Prostate gland (tissue), 2 donors: ENCODE results near the gene NSD2. TPM values are rescaled to one million over a fixed set of nuclear protein-coding genes. Genes with fewer than 3 reads are reported as not detected.

ENCODE experiments used
- DNase-seq: peaks from one replicate; pipeline ENCODE4 v3.0.0-alpha.2; 2019; ENCODE audit warnings: low spot score
- H3K27ac ChIP-seq, 2 donors: fragments of 200-600 bp; sonication (generic); 2 replicates each; pipeline ENCODE4 v1.5.1; 2017 to 2019
- H3K27me3 ChIP-seq: fragments of 200-600 bp; sonication (generic); replicated peaks from 2 replicates; pipeline ENCODE4 v1.5.1; 2019; ENCODE audit not compliant: insufficient read depth
- H3K36me3 ChIP-seq, 2 donors: fragments of 200-600 bp; sonication (generic); 1 replicate in 1 of 2; 2 replicates in 1 of 2; pipeline versions ENCODE4 v1.5.1 to v1.8.1; 2017 to 2019
- H3K4me1 ChIP-seq: fragments of 200-600 bp; sonication (generic); replicated peaks from 2 replicates; pipeline ENCODE4 v1.5.1; 2019
- H3K4me3 ChIP-seq, 2 donors: fragments of 200-600 bp; sonication (generic); 2 replicates each; pipeline ENCODE4 v1.5.1; 2017 to 2019
- H3K9me3 ChIP-seq: fragments of 200-600 bp; sonication (generic); 2 replicates; pipeline ENCODE4 v1.5.1; 2017
- CTCF ChIP-seq, 4 experiments: fragments of 200-600 bp in 2 of 4; fragments of 450-650 bp in 2 of 4; sonication (generic) in 2 of 4; IDR thresholded peaks; 1 replicate in 3 of 4; 2 replicates in 1 of 4; pipeline ENCODE4 v1.5.1; 2016 to 2019; ENCODE audit warnings: antibody characterized with exemption in 4 of 4, mild to moderate bottlenecking in 2 of 4, moderate library complexity in 2 of 4
- POLR2A ChIP-seq: fragments of 450-650 bp; IDR thresholded peaks from one replicate; pipeline ENCODE4 v1.6.1; 2016; ENCODE audit warnings: antibody characterized with exemption, mild to moderate bottlenecking
- POLR2AphosphoS5 ChIP-seq: sonication (generic); formaldehyde crosslinking; IDR thresholded peaks from one replicate; pipeline ENCODE4 v1.6.1; 2017; ENCODE audit warnings: antibody characterized with exemption
- WGBS: methylation state at CpG from one replicate; pipeline ENCODE4 v1.1.5; 2018; 5-methylcytosine and 5-hydroxymethylcytosine counted together
- intact Hi-C: fragments of 100-400 bp; cut with DNase I; formaldehyde crosslinking; loops from one replicate; pipeline ENCODE4 v1.14.2; 2022
- total RNA-seq, 2 donors: library from RNA; depleted of rRNA; stranded (reverse); fragments of >200 nt; gene quantifications; one replicate each; pipeline ENCODE4 v1.1.0, GENCODE V29; 2016

Gene NSD2
- total RNA-seq, 2 donors from 2014 or later = 18.0 to 75.0 TPM

GRCh38 chr4:1836650-1837049, 34.5 kb upstream of the NSD2 start:
- Histone ChIP-seq H3K4me1 (no peaks in the 10 kb centered on the region), H3K36me3 (peaks cover 10 to 13% of the 10 kb centered on the region in 2 donors), H3K27ac (no peak overlapping the region), H3K4me3 (no peak overlapping the region), H3K27me3 (no peaks in the 10 kb centered on the region), H3K9me3 (no peaks in the 10 kb centered on the region)
- DNase-seq = no peak
- 96% methylated on average over 7 of the region's 7 CpGs for WGBS
- intact Hi-C loops = no loop called here
- no peak for TF ChIP-seq CTCF (IDR thresholded peaks at IDR 0.05)
- TF ChIP-seq POLR2AphosphoS5 = no peak

- Histone ChIP-seq H3K9me3 (no peaks in the 10 kb centered on the region), H3K27me3 (no peaks in the 10 kb centered on the region), H3K4me3 (no peak overlapping the region), H3K36me3 (peaks cover 9 to 13% of the 10 kb centered on the region in 2 donors), H3K27ac (no peak overlapping the region), H3K4me1 (no peaks in the 10 kb centered on the region)
- 92% methylated on average over 10 of the region's 10 CpGs for WGBS
- intact Hi-C loops = no loop called here
- TF ChIP-seq POLR2A (no peak), POLR2AphosphoS5 (no peak), CTCF (IDR thresholded peaks at IDR 0.05) (no peak)
- no peak for DNase-seq
These were observed 34.1 kb upstream of the NSD2 start for GRCh38 chr4:1837069-1837468.

GRCh38 chr4:1839282-1839681, 31.9 kb upstream of the NSD2 start:
- TF ChIP-seq POLR2AphosphoS5 (no peak), POLR2A (no peak), CTCF (IDR thresholded peaks at IDR 0.05) (no peak)
- H3K36me3 ChIP-seq = peaks cover 0 to 9% of the 10 kb centered on the region in 2 donors
- intact Hi-C loops = no loop called here
- H3K4me3 ChIP-seq = no peak overlapping the region
- no peak overlapping the region for H3K27ac ChIP-seq
- no peaks in the 10 kb centered on the region for H3K27me3 ChIP-seq
- H3K9me3 ChIP-seq = no peaks in the 10 kb centered on the region
- no peaks in the 10 kb centered on the region for H3K4me1 ChIP-seq
- WGBS = 89% methylated on average over 7 of the region's 7 CpGs
- no peak for DNase-seq

- H3K9me3 ChIP-seq = no peaks in the 10 kb centered on the region
- intact Hi-C loops = no loop called here
- TF ChIP-seq POLR2A = no peak
- no peak for TF ChIP-seq POLR2AphosphoS5
- TF ChIP-seq CTCF (IDR thresholded peaks at IDR 0.05) = no peak
- no peaks in the 10 kb centered on the region for H3K36me3 ChIP-seq
- H3K27ac ChIP-seq = no peak overlapping the region
- no peak for DNase-seq
- no peak overlapping the region for H3K4me3 ChIP-seq
- no peaks in the 10 kb centered on the region for H3K4me1 ChIP-seq
- 93% methylated on average over 31 of the region's 31 CpGs for WGBS
- H3K27me3 ChIP-seq = no peaks in the 10 kb centered on the region
These were observed 29.8 kb upstream of the NSD2 start for GRCh38 chr4:1841201-1841886.

GRCh38 chr4:1841887-1842210, 29.3 kb upstream of the NSD2 start:
- Histone ChIP-seq H3K9me3 (no peaks in the 10 kb centered on the region), H3K4me1 (no peaks in the 10 kb centered on the region), H3K27me3 (no peaks in the 10 kb centered on the region), H3K4me3 (no peak overlapping the region), H3K36me3 (no peaks in the 10 kb centered on the region), H3K27ac (no peak overlapping the region)
- DNase-seq = no peak
- no peak for TF ChIP-seq CTCF (IDR thresholded peaks at IDR 0.05)
- no peak for TF ChIP-seq POLR2AphosphoS5
- no peak for TF ChIP-seq POLR2A
- intact Hi-C loops = no loop called here
- WGBS = 92% methylated on average over 9 of the region's 9 CpGs
